ENCODE data around the gene LANCL2.
"Not testable (repeated sequence)": the region's sequence is repeated elsewhere in the genome, so short reads cannot be mapped to it uniquely, and the experiment has no call there.

Gene LANCL2

DNA sequence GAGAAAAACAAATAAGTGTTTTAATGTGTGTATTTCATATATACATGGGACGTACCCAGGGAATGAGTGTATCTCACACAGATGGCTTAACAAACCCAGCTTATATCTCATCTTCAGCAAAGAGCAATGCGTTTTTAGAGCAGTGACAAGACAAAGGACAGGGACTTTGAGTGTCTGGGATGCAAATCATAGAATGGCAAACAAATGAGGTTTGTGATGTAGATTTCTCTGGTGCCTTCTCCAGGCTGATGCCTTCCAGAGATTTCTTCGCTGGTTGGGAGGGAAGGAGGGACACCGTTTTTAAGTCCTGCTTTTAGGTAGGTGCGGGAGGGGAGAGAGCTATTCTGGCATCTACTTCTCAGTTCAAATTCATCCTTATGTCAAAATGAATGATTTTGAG, 16.6 kb downstream of the LANCL2 start:
- H3K36me3 ChIP-seq (ENCODE audit: control insufficient read depth in 1 of 2, insufficient read depth in 2 of 2, low read length in 2 of 2) = no peaks in the 10 kb centered on the region
- no peaks in the 10 kb centered on the region for H3K4me1 ChIP-seq (ENCODE audit: control insufficient read depth in 1 of 2, insufficient read depth in 2 of 2, low read length in 2 of 2)
- H3K27ac ChIP-seq (ENCODE audit: low read length) = no peak overlapping the region
- H3K9me3 ChIP-seq (ENCODE audit: control insufficient read depth in 1 of 2, low read length in 2 of 2) = peaks cover 0 to 6% of the 10 kb centered on the region in 2 donors
- no peaks in the 10 kb centered on the region for H3K27me3 ChIP-seq (ENCODE audit: low read depth, low read length)
- no peak overlapping the region for H3K4me3 ChIP-seq (ENCODE audit: low read depth in 1 of 2, low read length in 2 of 2)

GRCh38 chr7:55382251-55382650, 17.1 kb downstream of the LANCL2 start:
- no peaks in the 10 kb centered on the region for H3K36me3 ChIP-seq (ENCODE audit: control insufficient read depth in 1 of 2, insufficient read depth in 2 of 2, low read length in 2 of 2)
- H3K27ac ChIP-seq (ENCODE audit: low read length) = no peak overlapping the region

GRCh38 chr7:55386541-55386940, 21.4 kb downstream of the LANCL2 start:
- no peaks in the 10 kb centered on the region for H3K27me3 ChIP-seq (ENCODE audit: low read depth, low read length)
- H3K9me3 ChIP-seq (ENCODE audit: control insufficient read depth in 1 of 2, low read length in 2 of 2) = peaks cover 0 to 13% of the 10 kb centered on the region in 2 donors
- H3K27ac ChIP-seq (ENCODE audit: low read length) = no peak overlapping the region
- H3K4me3 ChIP-seq (ENCODE audit: low read depth in 1 of 2, low read length in 2 of 2) = peak overlapping the region in 1 of 2 donors; percentile 8
- no peaks in the 10 kb centered on the region for H3K4me1 ChIP-seq (ENCODE audit: control insufficient read depth in 1 of 2, insufficient read depth in 2 of 2, low read length in 2 of 2)
- H3K36me3 ChIP-seq (ENCODE audit: control insufficient read depth in 1 of 2, insufficient read depth in 2 of 2, low read length in 2 of 2) = no peaks in the 10 kb centered on the region

More at GRCh38 chr7:55382251-55382650, 17.1 kb downstream of the LANCL2 start:
- Histone ChIP-seq H3K4me3 (ENCODE audit: low read depth in 1 of 2, low read length in 2 of 2) (no peak overlapping the region), H3K27me3 (ENCODE audit: low read depth, low read length) (no peaks in the 10 kb centered on the region), H3K4me1 (ENCODE audit: control insufficient read depth in 1 of 2, insufficient read depth in 2 of 2, low read length in 2 of 2) (no peaks in the 10 kb centered on the region), H3K9me3 (ENCODE audit: control insufficient read depth in 1 of 2, low read length in 2 of 2) (peaks cover 0 to 10% of the 10 kb centered on the region in 2 donors)

GRCh38 chr7:55387062-55387965, 22.2 kb downstream of the LANCL2 start:
- peak overlapping the region in 1 of 2 donors; percentile 8 for H3K4me3 ChIP-seq (ENCODE audit: low read depth in 1 of 2, low read length in 2 of 2)
- H3K4me1 ChIP-seq (ENCODE audit: control insufficient read depth in 1 of 2, insufficient read depth in 2 of 2, low read length in 2 of 2) = no peaks in the 10 kb centered on the region
- no peaks in the 10 kb centered on the region for H3K27me3 ChIP-seq (ENCODE audit: low read depth, low read length)
- H3K9me3 ChIP-seq (ENCODE audit: control insufficient read depth in 1 of 2, low read length in 2 of 2) = peaks cover 0 to 13% of the 10 kb centered on the region in 2 donors
- no peaks in the 10 kb centered on the region for H3K36me3 ChIP-seq (ENCODE audit: control insufficient read depth in 1 of 2, insufficient read depth in 2 of 2, low read length in 2 of 2)
- H3K27ac ChIP-seq (ENCODE audit: low read length) = no peak overlapping the region

DNA sequence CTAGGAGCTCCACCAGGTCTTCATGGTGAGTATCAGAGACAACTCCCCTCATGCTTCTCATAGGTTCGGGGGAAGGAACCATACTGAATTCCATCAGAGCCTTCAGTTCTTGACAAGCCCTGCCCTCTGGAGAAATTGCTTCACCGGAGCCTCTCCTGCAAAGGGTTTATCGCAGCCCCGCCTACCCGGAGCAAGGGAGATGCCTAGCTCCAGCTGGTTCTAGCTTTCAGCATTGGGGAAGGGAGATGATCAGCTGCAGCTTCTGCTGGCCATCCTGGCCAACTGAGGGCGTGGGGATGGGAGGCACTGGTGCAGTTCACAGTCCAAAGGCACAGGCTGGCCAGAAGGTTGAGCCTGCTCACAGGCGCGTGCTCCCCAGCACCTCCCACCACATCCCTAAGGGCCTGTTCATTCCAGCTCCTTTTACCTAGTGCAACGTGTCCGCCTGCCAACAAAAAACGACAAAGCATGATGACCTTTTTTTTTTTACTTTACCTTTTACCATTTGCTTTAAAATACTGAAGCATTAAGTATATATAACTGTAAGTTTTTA, 31.2 kb downstream of the LANCL2 start:
- H3K4me1 ChIP-seq (ENCODE audit: control insufficient read depth in 1 of 2, insufficient read depth in 2 of 2, low read length in 2 of 2) = no peaks in the 10 kb centered on the region
- peaks cover 7 to 14% of the 10 kb centered on the region in 2 donors for H3K36me3 ChIP-seq (ENCODE audit: control insufficient read depth in 1 of 2, insufficient read depth in 2 of 2, low read length in 2 of 2)
- no peak overlapping the region for H3K4me3 ChIP-seq (ENCODE audit: low read depth in 1 of 2, low read length in 2 of 2)
- no peak overlapping the region for H3K27ac ChIP-seq (ENCODE audit: low read length)
- H3K27me3 ChIP-seq (ENCODE audit: low read depth, low read length) = no peaks in the 10 kb centered on the region
- no peaks in the 10 kb centered on the region for H3K9me3 ChIP-seq (ENCODE audit: control insufficient read depth in 1 of 2, low read length in 2 of 2)

- Histone ChIP-seq H3K9me3 (ENCODE audit: control insufficient read depth in 1 of 2, low read length in 2 of 2) (no peaks in the 10 kb centered on the region), H3K4me1 (ENCODE audit: control insufficient read depth in 1 of 2, insufficient read depth in 2 of 2, low read length in 2 of 2) (no peaks in the 10 kb centered on the region), H3K27ac (ENCODE audit: low read length) (no peak overlapping the region), H3K27me3 (ENCODE audit: low read depth, low read length) (no peaks in the 10 kb centered on the region), H3K36me3 (ENCODE audit: control insufficient read depth in 1 of 2, insufficient read depth in 2 of 2, low read length in 2 of 2) (peaks cover 8 to 14% of the 10 kb centered on the region in 2 donors), H3K4me3 (ENCODE audit: low read depth in 1 of 2, low read length in 2 of 2) (no peak overlapping the region)
These were observed 32.5 kb downstream of the LANCL2 start for GRCh38 chr7:55397617-55398016.

DNA sequence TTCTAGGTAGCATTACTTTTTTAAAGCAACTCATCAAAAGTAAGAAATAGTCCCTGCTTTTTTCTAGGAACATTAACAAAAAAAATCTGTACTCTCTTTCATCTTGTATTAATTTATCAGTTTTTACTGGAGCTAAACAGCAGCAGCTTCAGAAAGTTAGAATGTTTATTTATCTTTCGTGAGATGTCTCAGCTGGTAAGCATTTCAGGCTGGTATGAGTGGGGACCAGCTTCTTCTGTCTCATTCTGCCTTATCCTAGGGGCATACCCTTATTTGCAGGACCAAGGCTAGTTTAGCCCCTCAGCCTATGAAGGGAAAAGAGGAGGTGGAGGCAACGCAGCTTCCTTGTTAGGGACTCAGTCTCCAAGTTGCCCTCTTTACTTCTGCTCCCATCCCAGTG, 35.1 kb downstream of the LANCL2 start:
- no peak overlapping the region for H3K4me3 ChIP-seq (ENCODE audit: low read depth in 1 of 2, low read length in 2 of 2)

GRCh38 chr7:55402506-55402905, 37.4 kb downstream of the LANCL2 start:
- not testable (repeated sequence) for H3K4me3 ChIP-seq (ENCODE audit: low read depth in 1 of 2, low read length in 2 of 2); H3K27ac ChIP-seq (ENCODE audit: low read length); H3K9me3 ChIP-seq (ENCODE audit: control insufficient read depth in 1 of 2, low read length in 2 of 2); H3K4me1 ChIP-seq (ENCODE audit: control insufficient read depth in 1 of 2, insufficient read depth in 2 of 2, low read length in 2 of 2); H3K27me3 ChIP-seq (ENCODE audit: low read depth, low read length)
- H3K36me3 ChIP-seq (ENCODE audit: control insufficient read depth in 1 of 2, insufficient read depth in 2 of 2, low read length in 2 of 2) = peaks cover 4 to 21% of the 10 kb centered on the region in 2 donors

More for the DNA sequence above, 35.1 kb downstream of the LANCL2 start:
- no peaks in the 10 kb centered on the region for H3K4me1 ChIP-seq (ENCODE audit: control insufficient read depth in 1 of 2, insufficient read depth in 2 of 2, low read length in 2 of 2)
- no peaks in the 10 kb centered on the region for H3K9me3 ChIP-seq (ENCODE audit: control insufficient read depth in 1 of 2, low read length in 2 of 2)
- H3K36me3 ChIP-seq (ENCODE audit: control insufficient read depth in 1 of 2, insufficient read depth in 2 of 2, low read length in 2 of 2) = peaks cover 4 to 11% of the 10 kb centered on the region in 2 donors
- no peak overlapping the region for H3K27ac ChIP-seq (ENCODE audit: low read length)
- H3K27me3 ChIP-seq (ENCODE audit: low read depth, low read length) = no peaks in the 10 kb centered on the region

- no peak overlapping the region for H3K27ac ChIP-seq (ENCODE audit: low read length)
- no peaks in the 10 kb centered on the region for H3K9me3 ChIP-seq (ENCODE audit: control insufficient read depth in 1 of 2, low read length in 2 of 2)
- H3K4me3 ChIP-seq (ENCODE audit: low read depth in 1 of 2, low read length in 2 of 2) = no peak overlapping the region
- peaks cover 4 to 15% of the 10 kb centered on the region in 2 donors for H3K36me3 ChIP-seq (ENCODE audit: control insufficient read depth in 1 of 2, insufficient read depth in 2 of 2, low read length in 2 of 2)
- no peaks in the 10 kb centered on the region for H3K27me3 ChIP-seq (ENCODE audit: low read depth, low read length)
- no peaks in the 10 kb centered on the region for H3K4me1 ChIP-seq (ENCODE audit: control insufficient read depth in 1 of 2, insufficient read depth in 2 of 2, low read length in 2 of 2)
These were observed 40.9 kb downstream of the LANCL2 start for GRCh38 chr7:55405856-55406541.

DNA sequence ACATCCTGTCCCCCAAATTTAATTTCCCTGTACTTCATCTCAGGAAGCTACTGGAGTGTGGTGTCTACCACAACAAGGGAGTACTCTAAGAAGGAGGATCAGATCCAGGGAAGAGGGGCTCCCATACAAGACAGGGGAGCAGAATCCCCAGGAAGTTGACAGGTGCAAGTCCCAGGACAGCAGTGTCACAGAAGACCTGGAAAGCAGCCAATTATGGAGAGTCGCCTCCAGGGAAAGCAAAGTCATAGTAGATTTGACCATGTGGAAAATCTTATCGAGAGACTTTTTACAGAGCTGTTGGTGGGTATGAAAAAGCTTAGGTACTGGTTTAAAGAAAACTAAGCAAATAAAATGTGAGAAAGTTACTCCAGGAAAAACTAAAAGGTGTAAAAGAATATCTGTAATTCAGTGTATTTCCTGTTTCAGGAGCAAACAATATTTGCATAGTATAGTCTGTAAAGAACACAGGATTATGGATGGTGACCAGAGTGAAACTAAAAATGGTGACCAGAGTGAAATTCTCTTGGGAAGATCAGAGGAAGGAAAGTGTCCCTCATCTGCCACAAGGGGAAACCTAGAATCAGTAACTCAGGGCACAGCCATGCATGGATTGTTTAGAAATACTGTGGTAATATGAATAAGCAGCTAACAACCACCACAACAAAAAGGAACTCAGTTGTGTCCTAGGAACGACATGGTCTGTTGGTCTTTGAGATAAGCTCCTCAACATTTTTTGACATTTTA, 44.5 kb downstream of the LANCL2 start:
- no peak overlapping the region for H3K4me3 ChIP-seq (ENCODE audit: low read depth in 1 of 2, low read length in 2 of 2)
- H3K4me1 ChIP-seq (ENCODE audit: control insufficient read depth in 1 of 2, insufficient read depth in 2 of 2, low read length in 2 of 2) = no peaks in the 10 kb centered on the region
- H3K9me3 ChIP-seq (ENCODE audit: control insufficient read depth in 1 of 2, low read length in 2 of 2) = no peaks in the 10 kb centered on the region
- no peaks in the 10 kb centered on the region for H3K27me3 ChIP-seq (ENCODE audit: low read depth, low read length)
- peaks cover 0 to 26% of the 10 kb centered on the region in 2 donors for H3K36me3 ChIP-seq (ENCODE audit: control insufficient read depth in 1 of 2, insufficient read depth in 2 of 2, low read length in 2 of 2)
- H3K27ac ChIP-seq (ENCODE audit: low read length) = no peak overlapping the region

All from muscle layer of duodenum (tissue), 2 donors.